Fibroblast of lung (primary cell): ENCODE results near the gene ACBD4. TPM values are rescaled to one million over a fixed set of nuclear protein-coding genes. Genes with fewer than 3 reads are reported as not detected.

ENCODE experiments used
- DNase-seq, 2 donors: peaks; one replicate each; pipeline versions ENCODE4 v3.0.0 to v3.0.0-alpha.2; 2010; ENCODE audit warnings: low read depth in 2 of 2
- H2AFZ ChIP-seq: 2 replicates; pipeline ENCODE4 v1.5.1; 2012; ENCODE audit warnings: low read length, control low read depth, inconsistent platforms
- H3K27ac ChIP-seq: 2 replicates; pipeline ENCODE4 v1.5.1; 2011; ENCODE audit warnings: low read length, control low read depth; ENCODE audit not compliant: insufficient read depth
- H3K27me3 ChIP-seq: 2 replicates; pipeline ENCODE4 v1.5.1; 2011; ENCODE audit warnings: mild to moderate bottlenecking, low read length; ENCODE audit not compliant: control insufficient read depth, insufficient read depth
- H3K36me3 ChIP-seq: 2 replicates; pipeline ENCODE4 v1.5.1; 2011; ENCODE audit warnings: low read length; ENCODE audit not compliant: control insufficient read depth, insufficient read depth
- H3K4me1 ChIP-seq: 2 replicates; pipeline ENCODE4 v1.5.1; 2011; ENCODE audit warnings: low read length; ENCODE audit not compliant: control insufficient read depth, insufficient read depth; ENCODE audit errors: extremely low read depth
- H3K4me2 ChIP-seq: 2 replicates; pipeline ENCODE4 v1.5.1; 2011; ENCODE audit warnings: low read length, control low read depth; ENCODE audit not compliant: insufficient read depth; ENCODE audit errors: extremely low read depth
- H3K4me3 ChIP-seq, 4 experiments: fragments of 200-600 bp in 1 of 4; sonication (generic) in 1 of 4; replicated peaks in 1 of 4; 2 replicates each; pipeline ENCODE4 v1.5.1; 2011 to 2016; ENCODE audit warnings: low read length in 4 of 4, low read depth in 3 of 4, mild to moderate bottlenecking in 3 of 4, control low read depth in 2 of 4, inconsistent platforms in 1 of 4, mixed read lengths in 1 of 4; ENCODE audit not compliant: insufficient read depth in 1 of 4; ENCODE audit errors: control extremely low read depth in 1 of 4
- H3K79me2 ChIP-seq: 2 replicates; pipeline ENCODE4 v1.5.1; 2012; ENCODE audit warnings: mild to moderate bottlenecking, low read length, inconsistent platforms; ENCODE audit not compliant: control insufficient read depth, insufficient read depth
- H3K9ac ChIP-seq: 2 replicates; pipeline ENCODE4 v1.5.1; 2011; ENCODE audit warnings: mild to moderate bottlenecking, low read length, control low read depth; ENCODE audit not compliant: insufficient read depth
- H3K9me3 ChIP-seq: 2 replicates; pipeline ENCODE4 v1.5.1; 2012; ENCODE audit warnings: low read depth, low read length; ENCODE audit not compliant: control insufficient read depth, insufficient read depth
- H4K20me1 ChIP-seq: 2 replicates; pipeline ENCODE4 v1.5.1; 2011; ENCODE audit warnings: low read length; ENCODE audit not compliant: control insufficient read depth, insufficient read depth; ENCODE audit errors: extremely low read depth
- CTCF ChIP-seq, 2 donors: IDR thresholded peaks in 1 of 2; conservative IDR thresholded peaks in 1 of 2; 1 replicate in 1 of 2; 2 replicates in 1 of 2; pipeline ENCODE4 v1.5.1; 2011 to 2012; ENCODE audit warnings: low read length in 2 of 2, control low read depth in 1 of 2, inconsistent platforms in 1 of 2, low read depth in 1 of 2, mild to moderate bottlenecking in 1 of 2
- EZH2 ChIP-seq: IDR thresholded peaks from 2 replicates; pipeline ENCODE4 v1.5.1; 2012; ENCODE audit warnings: low read length, control low read depth, mild to moderate bottlenecking; ENCODE audit errors: missing control alignments
- polyA plus RNA-seq, 2 donors: library from polyadenylated mRNA; depleted of rRNA in 1 of 2; stranded (reverse) in 1 of 2; unstranded in 1 of 2; fragments of >200 nt; gene quantifications; 2 replicates each; pipeline ENCODE4 v1.2.1, GENCODE V29; 2011 to 2012; ENCODE audit warnings: missing spikeins in 1 of 2
- total RNA-seq: library from RNA; depleted of rRNA; stranded (reverse); fragments of >200 nt; gene quantifications from 2 replicates; pipeline ENCODE4 v1.2.1, GENCODE V29; 2014

Gene ACBD4
- total and polyA plus RNA-seq, 2 donors (not counting 1 experiment from before 2014, with no cell fraction given) = 3.4 to 18.0 TPM

- no peak overlapping the region for H2AFZ ChIP-seq
- no peak for DNase-seq
- TF ChIP-seq CTCF (conservative IDR thresholded peaks at IDR 0.05 in 1 of 2, IDR thresholded peaks at IDR 0.05 in 1 of 2; ENCODE audit: low read depth in 1 of 2, low read length in 2 of 2) = no peak
- H3K9ac ChIP-seq = no peak overlapping the region
- H4K20me1 ChIP-seq = no peaks in the 10 kb centered on the region
- no peak overlapping the region for H3K4me3 ChIP-seq
- H3K4me2 ChIP-seq = no peak overlapping the region
- H3K4me1 ChIP-seq = no peaks in the 10 kb centered on the region
- H3K9me3 ChIP-seq = no peaks in the 10 kb centered on the region
- no peaks in the 10 kb centered on the region for H3K79me2 ChIP-seq
- H3K27ac ChIP-seq = no peak overlapping the region
- H3K27me3 ChIP-seq = no peaks in the 10 kb centered on the region
- H3K36me3 ChIP-seq = no peaks in the 10 kb centered on the region
Measured at GRCh38 chr17:45189009-45189408, 53.5 kb downstream of the ACBD4 start.

- Histone ChIP-seq H4K20me1 (no peaks in the 10 kb centered on the region), H3K4me2 (no peak overlapping the region), H3K9ac (no peak overlapping the region), H3K79me2 (no peaks in the 10 kb centered on the region), H3K36me3 (no peaks in the 10 kb centered on the region), H3K27me3 (no peaks in the 10 kb centered on the region), H3K4me3 (no peak overlapping the region), H3K4me1 (no peaks in the 10 kb centered on the region), H3K27ac (no peak overlapping the region), H2AFZ (no peak overlapping the region), H3K9me3 (no peaks in the 10 kb centered on the region)
- DNase-seq = no peak
- TF ChIP-seq EZH2 (no peak), CTCF (conservative IDR thresholded peaks at IDR 0.05 in 1 of 2, IDR thresholded peaks at IDR 0.05 in 1 of 2; ENCODE audit: low read depth in 1 of 2, low read length in 2 of 2) (no peak)
Measured at GRCh38 chr17:45190503-45191255, 55.2 kb downstream of the ACBD4 start.

Other genes starting within 250 kb of the ACBD4 start
- 74.0 and 88.0 TPM in 2 replicates for gene EFTUD2, start 236.2 kb upstream of the ACBD4 start, total RNA-seq
- 154 and 201 TPM in 2 replicates for gene EFTUD2, start 236.2 kb upstream of the ACBD4 start, polyA plus RNA-seq
- gene GFAP, start 220.2 kb upstream of the ACBD4 start, total RNA-seq = 0.26 and 1.3 TPM in 2 replicates
- 0.31 and 0.32 TPM in 2 replicates for gene GFAP, start 220.2 kb upstream of the ACBD4 start, polyA plus RNA-seq
- under 0.01 and 0.99 TPM in 2 replicates for gene KIF18B, start 187.9 kb upstream of the ACBD4 start, total RNA-seq
- 2.5 and 13.5 TPM in 2 replicates for gene KIF18B, start 187.9 kb upstream of the ACBD4 start, polyA plus RNA-seq
- gene C1QL1, start 167.4 kb upstream of the ACBD4 start, total RNA-seq = 1.3 and 1.8 TPM in 2 replicates
- gene C1QL1, start 167.4 kb upstream of the ACBD4 start, polyA plus RNA-seq = 0.53 and 1.0 TPM in 2 replicates
- gene DCAKD, start 84.1 kb upstream of the ACBD4 start, total RNA-seq = 39.8 and 41.5 TPM in 2 replicates
- 21.8 TPM in 2 replicates for gene DCAKD, start 84.1 kb upstream of the ACBD4 start, polyA plus RNA-seq
- 73.2 and 124 TPM in 2 replicates for gene NMT1, start 74.4 kb upstream of the ACBD4 start, total RNA-seq
- gene NMT1, start 74.4 kb upstream of the ACBD4 start, polyA plus RNA-seq = 46.2 and 57.1 TPM in 2 replicates
- gene PLCD3, start 3.2 kb upstream of the ACBD4 start, total RNA-seq = 39.3 and 59.8 TPM in 2 replicates
- 32.8 and 52.1 TPM in 2 replicates for gene PLCD3, start 3.2 kb upstream of the ACBD4 start, polyA plus RNA-seq
- gene HEXIM1, start 12.8 kb downstream of the ACBD4 start, total RNA-seq = 9.9 and 10.3 TPM in 2 replicates
- gene HEXIM1, start 12.8 kb downstream of the ACBD4 start, polyA plus RNA-seq = 11.7 and 12.4 TPM in 2 replicates
- gene HEXIM2, start 26.2 kb downstream of the ACBD4 start, total RNA-seq = 12.8 and 18.7 TPM in 2 replicates
- gene HEXIM2, start 26.2 kb downstream of the ACBD4 start, polyA plus RNA-seq = 1.9 and 2.7 TPM in 2 replicates
- gene FMNL1, start 86.2 kb downstream of the ACBD4 start, total RNA-seq = 2.8 and 3.1 TPM in 2 replicates
- gene FMNL1, start 86.2 kb downstream of the ACBD4 start, polyA plus RNA-seq = 1.1 and 1.9 TPM in 2 replicates
- not detected in 2 replicates for gene SPATA32, start 126.4 kb downstream of the ACBD4 start, total RNA-seq
- not detected in 2 replicates for gene SPATA32, start 126.4 kb downstream of the ACBD4 start, polyA plus RNA-seq
- gene MAP3K14, start 181.3 kb downstream of the ACBD4 start, total RNA-seq = 3.6 TPM in 2 replicates
- 3.9 and 5.2 TPM in 2 replicates for gene MAP3K14, start 181.3 kb downstream of the ACBD4 start, polyA plus RNA-seq